A549 (cell line): ENCODE measurements around the gene DNAAF5. TPM values are rescaled to one million over a fixed set of nuclear protein-coding genes. Genes with fewer than 3 reads are reported as not detected.

Experiments
- ATAC-seq, 2 experiments: fragments of 200-7000 bp in 1 of 2; fragments of >200 bp in 1 of 2; cut with Nextera tagmentation in 1 of 2; cut with Tn5 transposase in 1 of 2; 3 replicates each; pipeline versions ENCODE4 v1.8.0 to v1.9.1; 2018 to 2020; ENCODE audit warnings: mild to moderate bottlenecking in 1 of 2, moderate library complexity in 1 of 2
- CTCF ChIA-PET: fragments of 300-600 bp; sonication (Branson Sonifier 250); formaldehyde crosslinking; extraction: SDS; loops from one replicate; lab custom pipeline; 2021; ENCODE audit warnings: antibody characterized with exemption, inconsistent platforms; lab: Yijun Ruan, JAX
- POLR2A ChIA-PET: fragments of 350-600 bp; formaldehyde crosslinking; extraction: SDS; loops from one replicate; lab custom pipeline; 2021; ENCODE audit warnings: antibody characterized with exemption, inconsistent platforms; lab: Yijun Ruan, JAX
- DNase-seq, 2 experiments: peaks; one replicate each; pipeline versions ENCODE4 v3.0.0 to v3.0.0-alpha.2; 2011 to 2016; ENCODE audit warnings: low read depth in 1 of 2, low spot score in 1 of 2
- FAIRE-seq: peaks from 2 replicates; lab custom pipeline; 2011; peaks lifted over from hg19 to GRCh38; lab: Jason Lieb, UNC
- H3K27ac ChIP-seq, 2 experiments: fragments of >200 bp; sonication (Bioruptor Twin); formaldehyde crosslinking; 3 replicates each; pipeline ENCODE4 v1.5.1; 2016 to 2017
- H3K4me1 ChIP-seq: fragments of >200 bp; sonication (Bioruptor Twin); formaldehyde crosslinking; 3 replicates; pipeline ENCODE4 v1.6.1; 2016
- H3K4me2 ChIP-seq: fragments of >200 bp; sonication (Bioruptor Twin); formaldehyde crosslinking; 3 replicates; pipeline ENCODE4 v1.6.1; 2016
- H3K4me3 ChIP-seq: fragments of >200 bp; sonication (Bioruptor Twin); formaldehyde crosslinking; 3 replicates; pipeline ENCODE4 v1.5.1; 2016
- H3K9me3 ChIP-seq: fragments of >200 bp; sonication (Bioruptor Twin); formaldehyde crosslinking; 3 replicates; pipeline ENCODE4 v1.6.1; 2016
- CBX8 ChIP-seq: fragments of 200-600 bp; sonication (generic); IDR thresholded peaks from 2 replicates; pipeline ENCODE4 v1.6.1; 2016
- EHF ChIP-seq: fragments of 250-450 bp; sonication (Bioruptor Pico); IDR thresholded peaks from 2 replicates; pipeline ENCODE4 v1.5.0; 2020; ENCODE audit warnings: mild to moderate bottlenecking
- EHMT2 ChIP-seq: fragments of 200-600 bp; sonication (generic); IDR thresholded peaks from 2 replicates; pipeline ENCODE4 v1.6.1; 2016; ENCODE audit warnings: antibody characterized with exemption, low read depth, mild to moderate bottlenecking, moderate library complexity
- EP300 ChIP-seq, 2 experiments: fragments of >200 bp; sonication (Bioruptor Twin); formaldehyde crosslinking; IDR thresholded peaks; 2 replicates in 1 of 2; 3 replicates in 1 of 2; pipeline ENCODE4 v1.6.1; 2016 to 2017
- ESRRA ChIP-seq: fragments of 150-350 bp; IDR thresholded peaks from 2 replicates; pipeline ENCODE4 v1.6.1; 2014; ENCODE audit warnings: mild to moderate bottlenecking, low read length, borderline replicate concordance
- FOXS1 ChIP-seq: fragments of 250-450 bp; sonication (Bioruptor Pico); IDR thresholded peaks from 2 replicates; pipeline ENCODE4 v1.5.0; 2020; ENCODE audit warnings: mild to moderate bottlenecking, moderate library complexity
- HDAC2 ChIP-seq: fragments of 200-600 bp; sonication (generic); IDR thresholded peaks from 2 replicates; pipeline ENCODE4 v1.6.1; 2016
- HOXB13 ChIP-seq: fragments of 250-450 bp; sonication (Bioruptor Pico); IDR thresholded peaks from 2 replicates; pipeline ENCODE4 v1.5.0; 2020; ENCODE audit warnings: low read depth, mild to moderate bottlenecking, moderate library complexity
- HOXB5 ChIP-seq: fragments of 250-450 bp; sonication (Bioruptor Pico); IDR thresholded peaks from 2 replicates; pipeline ENCODE4 v1.5.0; 2020; ENCODE audit warnings: mild to moderate bottlenecking, moderate library complexity
- KDM1A ChIP-seq: fragments of 200-600 bp; sonication (generic); IDR thresholded peaks from 2 replicates; pipeline ENCODE4 v1.6.1; 2016; ENCODE audit warnings: low read depth, mild to moderate bottlenecking
- KDM5A ChIP-seq: fragments of 200-600 bp; sonication (generic); IDR thresholded peaks from 2 replicates; pipeline ENCODE4 v1.6.1; 2016; ENCODE audit warnings: antibody characterized with exemption, mild to moderate bottlenecking
- MAZ ChIP-seq: fragments of 150-350 bp; IDR thresholded peaks from 2 replicates; pipeline ENCODE4 v1.6.1; 2014; ENCODE audit warnings: antibody characterized with exemption, low read depth, low read length, borderline replicate concordance
- NFE2L2 ChIP-seq: fragments of 150-350 bp; conservative IDR thresholded peaks from 2 replicates; pipeline ENCODE4 v1.6.1; 2014; ENCODE audit warnings: low read length
- PHF8 ChIP-seq: fragments of 200-600 bp; sonication (generic); IDR thresholded peaks from 2 replicates; pipeline ENCODE4 v1.6.1; 2016; ENCODE audit warnings: low read depth, mild to moderate bottlenecking, antibody characterized with exemption, moderate library complexity, borderline replicate concordance
- POLR2A ChIP-seq: IDR thresholded peaks from 2 replicates; pipeline ENCODE4 v1.6.1; 2012; ENCODE audit warnings: mild to moderate bottlenecking, low read length
- WGBS: methylation state at CpG from one replicate; pipeline ENCODE4 v1.1.6; 2017; ENCODE audit errors: missing lambda C conversion rate; 5-methylcytosine and 5-hydroxymethylcytosine counted together
- polyA plus RNA-seq, 4 experiments: library from polyadenylated mRNA; depleted of rRNA in 3 of 4; stranded (reverse); fragments of >200 nt; fragmentation: RNase III in 1 of 4; extraction: RNeasy Plus Mini Kit Qiagen cat#74134 plus additional on column Dnase treatment in 1 of 4; gene quantifications; 2 replicates in 3 of 4; 3 replicates in 1 of 4; pipeline ENCODE4 v1.2.3, GENCODE V29; 2011 to 2017
- TF ChIP-seq, protein P1 (sequence below): fragments of 450-650 bp; IDR thresholded peaks from 2 replicates; pipeline ENCODE4 v1.6.1; 2014; ENCODE audit warnings: antibody characterized with exemption
- TF ChIP-seq, protein P2 (sequence below): fragments of 150-350 bp; IDR thresholded peaks from 2 replicates; pipeline ENCODE4 v1.6.1; 2014; ENCODE audit warnings: low read depth, mild to moderate bottlenecking, low read length
- TF ChIP-seq, protein P3 (sequence below): IDR thresholded peaks from 2 replicates; pipeline ENCODE4 v1.6.1; 2012
- TF ChIP-seq, protein P4 (sequence below): fragments of >200 bp; sonication (Bioruptor Twin); formaldehyde crosslinking; IDR thresholded peaks from 3 replicates; pipeline ENCODE4 v1.5.1; 2016
- TF ChIP-seq, protein P5 (sequence below): fragments of 250-450 bp; sonication (Bioruptor Pico); IDR thresholded peaks from 2 replicates; pipeline ENCODE4 v1.5.0; 2021; ENCODE audit warnings: mild to moderate bottlenecking, moderate library complexity, borderline replicate concordance

DNAAF5 gene
- polyA plus RNA-seq, 2 of the 4 experiments (the other 2 are of a cell fraction): 27.8 to 34.7 TPM

DNA sequence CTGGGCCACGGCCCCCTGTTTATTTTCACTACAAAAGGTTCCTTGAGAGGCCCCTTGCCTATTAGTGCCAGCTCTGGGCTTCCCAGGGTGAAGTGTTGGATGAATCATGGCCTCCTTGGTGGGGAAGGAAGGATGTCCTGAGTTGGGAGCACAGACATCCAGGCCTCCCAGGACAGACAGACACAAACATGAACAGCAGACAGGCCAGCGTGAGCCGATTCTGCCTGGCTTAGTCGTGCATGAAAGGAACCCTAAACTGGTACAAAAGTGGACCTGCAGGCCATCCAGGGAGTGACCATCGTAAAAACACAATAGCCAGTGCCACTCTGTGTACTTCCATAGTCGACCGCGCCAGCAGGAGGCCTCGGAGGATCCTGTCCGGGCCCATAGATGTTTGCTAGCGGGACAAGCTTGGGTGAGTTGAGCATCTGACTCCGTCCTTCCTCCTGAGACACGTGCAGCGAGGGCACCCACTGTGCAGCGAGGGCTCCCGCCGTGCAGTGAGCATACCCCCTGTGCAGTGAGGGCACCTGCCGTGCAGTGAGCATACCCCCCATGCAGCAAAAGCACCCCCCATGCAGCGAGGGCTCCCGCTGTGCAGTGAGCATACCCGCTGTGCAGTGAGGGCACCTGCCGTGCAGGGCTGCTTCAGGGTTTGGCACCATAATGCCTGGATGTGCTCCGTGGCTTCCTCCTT is 51.9 kb downstream of the DNAAF5 start:
- WGBS: 87% methylated on average over 11 of the region's 23 CpGs
- no peak for ATAC-seq
- TF ChIP-seq EHMT2 (no peak), KDM5A (no peak), PHF8 (no peak), EHF (CRISPR knock-in tag) (no peak)
- TF ChIP-seq, protein P1, sequence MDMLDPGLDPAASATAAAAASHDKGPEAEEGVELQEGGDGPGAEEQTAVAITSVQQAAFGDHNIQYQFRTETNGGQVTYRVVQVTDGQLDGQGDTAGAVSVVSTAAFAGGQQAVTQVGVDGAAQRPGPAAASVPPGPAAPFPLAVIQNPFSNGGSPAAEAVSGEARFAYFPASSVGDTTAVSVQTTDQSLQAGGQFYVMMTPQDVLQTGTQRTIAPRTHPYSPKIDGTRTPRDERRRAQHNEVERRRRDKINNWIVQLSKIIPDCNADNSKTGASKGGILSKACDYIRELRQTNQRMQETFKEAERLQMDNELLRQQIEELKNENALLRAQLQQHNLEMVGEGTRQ: no peak
- TF ChIP-seq, protein P2, sequence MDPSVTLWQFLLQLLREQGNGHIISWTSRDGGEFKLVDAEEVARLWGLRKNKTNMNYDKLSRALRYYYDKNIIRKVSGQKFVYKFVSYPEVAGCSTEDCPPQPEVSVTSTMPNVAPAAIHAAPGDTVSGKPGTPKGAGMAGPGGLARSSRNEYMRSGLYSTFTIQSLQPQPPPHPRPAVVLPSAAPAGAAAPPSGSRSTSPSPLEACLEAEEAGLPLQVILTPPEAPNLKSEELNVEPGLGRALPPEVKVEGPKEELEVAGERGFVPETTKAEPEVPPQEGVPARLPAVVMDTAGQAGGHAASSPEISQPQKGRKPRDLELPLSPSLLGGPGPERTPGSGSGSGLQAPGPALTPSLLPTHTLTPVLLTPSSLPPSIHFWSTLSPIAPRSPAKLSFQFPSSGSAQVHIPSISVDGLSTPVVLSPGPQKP: no peak
- TF ChIP-seq, all 56 proteins: peak for 0
- DNase-seq: no peak
- Histone ChIP-seq H3K4me3 (no peak overlapping the region), H3K4me2 (no peak overlapping the region), H3K27ac (no peak overlapping the region), H3K4me1 (no peaks in the 10 kb centered on the region), H3K9me3 (no peaks in the 10 kb centered on the region)
- FAIRE-seq: no peak
- POLR2A ChIA-PET: no interaction called here
- CTCF ChIA-PET: interaction anchor here (1.8 kb wide), 1 partner anchor 95 kb away, joined by 6 read pairs; no protein-coding TSS in a partner anchor

DNA sequence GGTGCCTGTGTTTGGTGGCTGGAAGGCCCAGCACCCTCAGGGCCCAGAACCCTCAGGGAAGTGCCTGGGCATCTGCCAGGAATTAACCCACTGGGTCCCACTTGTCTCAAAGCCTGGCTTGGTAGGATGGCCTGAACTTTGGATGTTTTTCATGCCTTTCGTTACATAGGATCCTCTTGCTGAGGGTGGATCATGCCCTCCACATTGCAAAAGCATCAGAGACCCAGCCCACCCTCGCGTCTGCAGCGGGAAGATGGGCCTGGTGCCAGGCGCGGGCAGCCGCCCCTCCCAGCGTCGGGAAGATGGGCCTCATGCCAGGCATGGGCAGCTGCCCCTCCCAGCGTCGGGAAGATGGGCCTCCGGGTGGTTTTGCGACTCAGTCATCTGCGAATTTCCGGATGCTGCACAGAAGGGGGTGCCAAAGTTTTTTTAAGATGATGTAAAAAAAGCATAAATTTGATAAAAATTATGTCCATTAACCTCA is 52.5 kb downstream of the DNAAF5 start:
- no peaks in the 10 kb centered on the region for H3K9me3 ChIP-seq
- no peak for DNase-seq
- no peak overlapping the region for H3K4me3 ChIP-seq
- POLR2A ChIA-PET: no interaction called here
- no peak for FAIRE-seq
- no peak overlapping the region for H3K27ac ChIP-seq
- 88% methylated on average over 15 of the region's 15 CpGs for WGBS
- TF ChIP-seq HDAC2: no peak
- TF ChIP-seq, protein P3, sequence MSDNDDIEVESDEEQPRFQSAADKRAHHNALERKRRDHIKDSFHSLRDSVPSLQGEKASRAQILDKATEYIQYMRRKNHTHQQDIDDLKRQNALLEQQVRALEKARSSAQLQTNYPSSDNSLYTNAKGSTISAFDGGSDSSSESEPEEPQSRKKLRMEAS: no peak
- TF ChIP-seq, protein P4, sequence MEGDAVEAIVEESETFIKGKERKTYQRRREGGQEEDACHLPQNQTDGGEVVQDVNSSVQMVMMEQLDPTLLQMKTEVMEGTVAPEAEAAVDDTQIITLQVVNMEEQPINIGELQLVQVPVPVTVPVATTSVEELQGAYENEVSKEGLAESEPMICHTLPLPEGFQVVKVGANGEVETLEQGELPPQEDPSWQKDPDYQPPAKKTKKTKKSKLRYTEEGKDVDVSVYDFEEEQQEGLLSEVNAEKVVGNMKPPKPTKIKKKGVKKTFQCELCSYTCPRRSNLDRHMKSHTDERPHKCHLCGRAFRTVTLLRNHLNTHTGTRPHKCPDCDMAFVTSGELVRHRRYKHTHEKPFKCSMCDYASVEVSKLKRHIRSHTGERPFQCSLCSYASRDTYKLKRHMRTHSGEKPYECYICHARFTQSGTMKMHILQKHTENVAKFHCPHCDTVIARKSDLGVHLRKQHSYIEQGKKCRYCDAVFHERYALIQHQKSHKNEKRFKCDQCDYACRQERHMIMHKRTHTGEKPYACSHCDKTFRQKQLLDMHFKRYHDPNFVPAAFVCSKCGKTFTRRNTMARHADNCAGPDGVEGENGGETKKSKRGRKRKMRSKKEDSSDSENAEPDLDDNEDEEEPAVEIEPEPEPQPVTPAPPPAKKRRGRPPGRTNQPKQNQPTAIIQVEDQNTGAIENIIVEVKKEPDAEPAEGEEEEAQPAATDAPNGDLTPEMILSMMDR: no peak
- no peak for TF ChIP-seq MAZ
- no peak for TF ChIP-seq HOXB5 (CRISPR knock-in tag)
- no peak for TF ChIP-seq ESRRA
- TF ChIP-seq HOXB13: no peak
- TF ChIP-seq EP300 (IDR thresholded peaks at IDR 0.05): no peak
- no peak for TF ChIP-seq KDM1A
- TF ChIP-seq, protein P1: no peak
- TF ChIP-seq, all 56 proteins: peak for 0
- CTCF ChIA-PET: interaction anchor here (1.8 kb wide), 1 partner anchor 94 kb away, joined by 6 read pairs; no protein-coding TSS in a partner anchor
- no peaks in the 10 kb centered on the region for H3K4me1 ChIP-seq
- H3K4me2 ChIP-seq: no peak overlapping the region
- ATAC-seq: no peak

DNA sequence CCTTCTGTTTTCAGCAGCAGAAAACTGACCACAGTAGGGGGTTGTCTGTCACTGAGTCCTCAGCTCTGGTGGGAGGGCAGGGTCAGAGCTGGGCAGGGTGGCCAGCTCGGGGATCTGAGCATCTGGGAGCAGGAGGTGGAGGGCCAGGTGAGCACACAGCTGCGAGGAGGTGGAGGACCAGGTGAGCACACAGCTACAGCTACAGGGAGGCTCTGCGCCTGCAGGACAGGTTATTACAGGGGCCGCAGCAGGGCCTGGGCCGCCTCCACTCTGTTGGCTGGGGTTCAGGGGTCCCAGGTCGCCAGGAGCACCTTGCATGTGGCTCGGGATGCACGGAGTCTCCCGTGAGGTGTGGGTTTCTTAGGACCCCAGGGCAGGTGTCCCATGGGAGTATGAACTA is 53.0 kb downstream of the DNAAF5 start:
- TF ChIP-seq FOXS1 (CRISPR knock-in tag): no peak
- TF ChIP-seq, protein P5, sequence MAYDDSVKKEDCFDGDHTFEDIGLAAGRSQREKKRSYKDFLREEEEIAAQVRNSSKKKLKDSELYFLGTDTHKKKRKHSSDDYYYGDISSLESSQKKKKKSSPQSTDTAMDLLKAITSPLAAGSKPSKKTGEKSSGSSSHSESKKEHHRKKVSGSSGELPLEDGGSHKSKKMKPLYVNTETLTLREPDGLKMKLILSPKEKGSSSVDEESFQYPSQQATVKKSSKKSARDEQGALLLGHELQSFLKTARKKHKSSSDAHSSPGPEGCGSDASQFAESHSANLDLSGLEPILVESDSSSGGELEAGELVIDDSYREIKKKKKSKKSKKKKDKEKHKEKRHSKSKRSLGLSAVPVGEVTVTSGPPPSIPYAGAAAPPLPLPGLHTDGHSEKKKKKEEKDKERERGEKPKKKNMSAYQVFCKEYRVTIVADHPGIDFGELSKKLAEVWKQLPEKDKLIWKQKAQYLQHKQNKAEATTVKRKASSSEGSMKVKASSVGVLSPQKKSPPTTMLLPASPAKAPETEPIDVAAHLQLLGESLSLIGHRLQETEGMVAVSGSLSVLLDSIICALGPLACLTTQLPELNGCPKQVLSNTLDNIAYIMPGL (CRISPR knock-in tag): no peak
- no peak for TF ChIP-seq ESRRA
- TF ChIP-seq MAZ: no peak
- TF ChIP-seq POLR2A: no peak
- TF ChIP-seq NFE2L2: no peak
- TF ChIP-seq CBX8: no peak
- ATAC-seq: no peak
- no peaks in the 10 kb centered on the region for H3K9me3 ChIP-seq
- ChIA-PET CTCF (interaction anchor here (1.2 kb wide), 1 partner anchor 11 kb away, joined by 4 read pairs; no protein-coding TSS in a partner anchor), POLR2A (no interaction called here)
- H3K4me2 ChIP-seq: no peak overlapping the region
- 86% methylated on average over 9 of the region's 9 CpGs for WGBS
- H3K4me1 ChIP-seq: no peaks in the 10 kb centered on the region
- no peak for FAIRE-seq
- H3K27ac ChIP-seq: no peak overlapping the region
- H3K4me3 ChIP-seq: no peak overlapping the region
- DNase-seq: no peak
